GM21786 (cell line): ENCODE results near the gene PFN3.
A peak's percentile ranks its signal among the peaks of the same experiment; 100 is the strongest.

Experiments used
- ATAC-seq: cut with Tn5 transposase; IDR thresholded peaks from one replicate; pipeline ENCODE4 v1.9.1; 2021; ENCODE audit not compliant: unreplicated experiment

Gene PFN3

DNA sequence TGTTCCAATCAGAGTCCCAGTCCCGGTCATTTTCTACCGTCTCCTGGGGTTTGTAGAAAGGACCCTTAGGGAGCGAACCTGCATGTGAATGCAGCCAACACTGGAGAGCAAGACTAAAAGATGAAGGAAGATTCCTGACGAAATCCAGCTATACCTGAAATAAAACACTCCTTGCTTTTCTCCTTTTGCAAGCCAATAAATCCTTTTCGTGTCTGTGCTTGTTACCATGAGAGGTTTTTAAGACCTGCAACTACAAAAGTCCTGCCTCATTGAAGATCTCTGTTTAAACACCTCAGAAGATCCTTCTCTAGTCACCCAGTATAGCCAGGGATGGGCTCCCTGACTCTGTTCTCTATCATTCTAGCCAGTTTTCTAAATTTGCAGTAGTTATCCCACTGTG is 26.2 kb downstream of the PFN3 start:
- ATAC-seq, result no peak

DNA sequence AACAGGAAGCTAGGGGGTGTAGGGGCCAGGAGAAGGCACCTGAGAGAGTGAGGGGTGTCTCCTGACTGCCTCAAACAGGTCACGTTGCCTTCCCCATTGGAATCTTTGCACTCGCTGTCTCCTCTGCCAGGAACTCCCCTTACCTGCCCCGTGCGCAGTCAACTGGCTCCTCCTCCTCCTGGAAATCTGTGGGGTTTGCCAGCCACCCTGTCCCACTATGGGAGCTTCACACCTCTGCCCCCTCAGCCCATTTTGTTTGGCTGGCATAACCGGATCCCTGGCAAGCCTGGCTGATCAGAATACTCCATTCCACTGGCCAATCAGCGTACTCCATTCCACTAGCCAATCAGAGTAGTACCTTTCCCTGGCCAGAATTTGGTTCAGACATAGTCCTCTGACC is 26.7 kb downstream of the PFN3 start:
- ATAC-seq, result no peak

GRCh38 chr5:177372910-177373309 is 27.6 kb downstream of the PFN3 start:
- ATAC-seq, result no peak

DNA sequence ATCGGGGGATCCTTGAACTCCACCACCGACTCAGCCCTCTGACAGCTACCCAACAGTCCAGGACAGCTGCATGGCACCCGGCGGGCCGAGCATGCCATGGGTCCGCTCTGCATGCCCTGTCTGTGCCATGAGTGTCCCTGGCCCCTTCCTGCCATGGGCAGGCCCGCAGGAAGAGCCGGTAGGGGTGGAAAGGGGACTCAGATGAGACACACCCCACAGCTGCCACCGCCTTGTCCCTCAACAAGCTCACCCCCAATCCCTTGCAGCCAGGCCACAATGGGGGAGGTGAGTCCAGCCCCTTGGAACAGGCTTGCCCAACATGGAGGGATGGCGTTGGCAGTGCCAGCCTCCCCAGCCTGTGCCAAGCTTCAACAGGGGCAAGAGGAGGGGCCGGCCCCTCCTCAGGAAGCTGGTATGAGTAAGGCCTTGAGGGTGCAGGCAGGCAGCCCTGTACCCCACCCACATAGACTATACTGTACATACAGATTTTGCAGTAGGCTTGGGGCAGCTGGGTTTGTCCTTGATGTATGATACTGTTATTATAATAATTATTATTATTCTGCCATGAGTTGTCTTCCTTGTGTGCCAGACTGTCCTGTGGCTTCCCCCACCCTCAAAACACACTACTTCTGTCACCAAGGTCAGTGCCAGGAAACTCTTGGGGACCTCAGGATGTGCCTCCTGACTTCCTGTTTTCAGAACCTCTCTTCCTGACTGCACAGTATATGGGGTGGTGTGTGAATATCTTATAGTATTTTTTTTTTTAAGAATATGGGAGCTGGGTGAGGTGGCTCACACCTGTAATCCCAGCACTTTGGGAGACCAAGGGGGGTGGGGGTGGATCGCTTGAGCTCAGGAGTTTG is 28.2 kb downstream of the PFN3 start:
- ATAC-seq, result no peak

DNA sequence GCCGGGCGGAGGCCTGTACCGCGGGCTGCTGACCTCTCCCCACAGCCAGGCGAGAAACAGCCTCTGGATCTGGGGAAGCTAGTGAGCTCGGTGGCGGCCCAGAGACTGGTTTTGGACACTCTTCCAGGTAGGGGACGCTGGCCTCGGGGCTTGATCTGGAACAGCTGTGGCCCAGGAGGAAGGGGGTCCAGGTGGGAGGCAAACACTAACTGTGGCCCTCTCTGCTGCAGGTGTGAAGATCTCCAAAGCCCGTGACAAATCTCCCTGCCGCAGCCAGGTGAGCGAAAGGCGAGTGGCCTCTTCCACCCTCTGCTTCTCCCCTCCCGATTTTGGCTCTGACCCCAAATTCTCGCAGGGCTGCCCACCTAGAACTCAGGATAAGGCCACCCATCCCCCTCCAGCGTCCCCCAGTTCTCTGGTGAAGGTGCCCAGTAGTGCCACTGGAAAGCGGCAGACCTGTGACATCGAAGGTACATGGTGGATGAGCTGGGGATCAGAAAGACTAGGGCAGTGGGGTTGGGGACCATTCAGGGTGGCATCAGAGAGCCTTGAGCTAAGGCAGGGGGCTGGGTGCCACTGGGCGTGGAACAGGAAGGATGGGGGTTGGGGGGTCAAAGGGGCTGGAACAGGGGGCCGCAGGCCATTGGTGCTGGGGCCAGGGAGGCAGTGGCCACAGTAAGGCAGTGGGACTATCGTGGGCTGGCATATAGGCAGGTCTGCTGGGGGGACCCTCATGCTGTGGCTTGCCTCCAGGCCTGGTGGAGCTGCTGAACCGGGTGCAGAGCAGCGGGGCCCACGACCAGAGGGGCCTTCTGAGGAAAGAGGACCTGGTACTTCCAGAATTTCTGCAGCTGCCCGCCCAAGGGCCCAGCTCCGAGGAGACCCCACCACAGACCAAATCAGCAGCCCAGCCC is 29.1 kb downstream of the PFN3 start:
- no peak for ATAC-seq

- peak; percentile 66 for ATAC-seq
These were observed 29.9 kb downstream of the PFN3 start for GRCh38 chr5:177370488-177371119.

GRCh38 chr5:177369645-177370440 is 30.6 kb downstream of the PFN3 start:
- ATAC-seq, result no peak

DNA sequence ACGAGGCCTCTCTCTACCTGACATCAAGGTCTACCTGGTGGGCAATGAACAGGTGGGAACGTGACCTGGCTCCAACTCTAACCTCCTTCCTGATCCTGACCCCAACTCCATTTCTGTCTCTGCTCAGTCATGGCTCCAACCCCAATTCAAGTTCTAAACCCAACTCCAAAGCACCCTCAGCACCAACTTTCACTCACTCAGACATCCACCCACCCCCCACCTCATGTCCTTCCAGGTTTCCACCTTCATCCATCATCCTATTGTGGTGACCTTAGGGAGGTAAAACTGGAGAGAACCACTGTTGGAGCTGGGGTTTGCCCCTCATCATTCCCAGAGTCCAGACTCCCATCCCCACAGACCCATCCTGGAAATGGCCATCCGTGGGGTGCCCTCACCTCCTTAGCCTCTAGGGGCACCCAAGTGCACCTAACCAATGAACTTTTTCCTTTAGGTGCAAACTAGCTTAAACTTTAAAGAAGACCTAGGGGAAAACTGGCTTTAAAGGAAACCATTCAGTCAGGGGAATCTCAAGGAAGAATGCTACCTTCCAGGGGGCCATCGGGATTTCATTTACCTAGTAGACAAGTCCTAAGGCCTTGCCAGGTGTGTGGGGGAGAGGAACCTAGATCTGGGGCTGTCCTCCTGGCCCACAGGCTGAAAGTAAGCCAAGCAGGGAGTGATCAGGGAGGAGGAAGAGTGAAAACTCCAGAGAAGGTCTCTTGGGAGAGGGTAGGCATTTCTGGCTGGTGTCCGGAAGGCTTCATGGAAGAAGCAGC is 31.4 kb downstream of the PFN3 start:
- no peak for ATAC-seq

DNA sequence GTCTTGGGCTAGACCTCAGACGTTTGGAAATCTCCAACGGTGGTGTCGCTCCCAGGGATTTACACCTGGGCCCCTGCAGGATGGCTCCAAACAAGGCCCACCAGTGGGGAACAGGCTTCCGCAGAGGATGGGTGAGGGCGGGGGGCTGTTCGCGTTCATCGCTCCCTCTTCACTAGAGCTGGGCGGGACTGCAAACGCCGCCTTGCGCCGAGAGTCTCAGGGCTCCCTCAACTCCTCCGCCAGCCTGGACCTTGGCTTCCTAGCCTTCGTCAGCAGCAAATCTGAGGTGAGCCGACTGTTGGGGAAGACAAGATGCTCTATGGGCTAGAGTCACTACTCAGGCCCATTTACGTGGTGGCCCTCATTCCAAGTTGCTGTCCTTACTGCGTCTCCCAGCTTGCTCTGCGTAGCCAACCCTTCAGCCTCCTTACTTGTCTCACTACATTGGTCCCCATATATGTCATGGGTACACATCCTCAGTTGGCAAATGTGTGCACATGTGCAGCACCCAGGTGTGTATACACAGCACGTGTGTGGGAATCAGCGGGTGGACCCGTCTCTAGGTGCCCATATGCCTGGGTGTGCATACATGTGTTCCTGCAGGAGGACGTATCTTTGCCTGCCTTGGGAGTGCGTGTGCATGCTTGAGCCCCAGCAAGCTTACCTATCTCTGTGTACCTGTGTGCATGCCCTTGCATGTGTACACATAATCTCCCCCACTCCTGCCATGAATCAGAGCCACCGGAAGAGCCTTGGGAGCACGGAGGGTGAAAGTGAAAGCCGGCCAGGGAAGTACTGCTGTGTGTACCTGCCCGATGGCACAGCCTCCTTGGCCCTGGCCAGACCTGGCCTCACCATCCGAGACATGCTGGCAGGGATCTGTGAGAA is 32.2 kb downstream of the PFN3 start:
- no peak for ATAC-seq

GRCh38 chr5:177367323-177367848 is 33.1 kb downstream of the PFN3 start:
- no peak for ATAC-seq

DNA sequence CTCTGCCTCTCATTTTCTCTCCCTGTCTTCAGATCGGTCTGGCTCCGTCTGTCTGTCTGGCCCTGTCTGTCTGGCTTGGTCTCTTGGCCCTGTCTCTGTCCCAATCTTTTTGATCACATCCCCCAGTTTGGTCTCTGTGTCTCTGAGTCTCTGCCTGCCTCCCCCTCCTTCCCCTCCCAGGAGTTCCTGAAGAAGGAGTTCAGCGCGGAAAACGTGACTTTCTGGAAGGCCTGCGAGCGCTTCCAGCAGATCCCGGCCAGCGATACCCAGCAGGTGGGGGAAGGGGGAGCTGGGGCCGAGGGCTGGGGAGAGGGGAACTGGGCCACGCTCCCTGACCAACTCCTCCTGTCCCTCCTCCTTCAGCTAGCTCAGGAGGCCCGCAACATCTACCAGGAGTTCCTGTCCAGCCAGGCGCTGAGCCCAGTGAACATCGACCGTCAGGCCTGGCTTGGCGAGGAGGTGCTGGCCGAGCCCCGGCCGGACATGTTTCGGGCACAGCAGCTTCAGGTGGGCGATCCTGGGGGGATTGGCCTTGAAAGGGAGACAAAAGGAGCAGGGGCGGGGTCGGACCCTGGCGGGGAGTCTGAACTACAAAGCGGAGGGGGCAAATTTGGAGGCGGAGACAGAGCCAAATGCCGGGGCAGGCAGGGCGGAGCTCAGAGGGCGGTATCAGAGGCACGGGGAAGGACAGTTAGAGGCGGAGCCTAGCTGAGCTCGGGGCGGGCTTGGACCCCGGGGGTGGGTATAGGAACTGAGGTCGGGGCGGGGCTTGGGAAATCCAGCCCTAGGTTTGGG is 33.7 kb downstream of the PFN3 start:
- no peak for ATAC-seq

- ATAC-seq, result no peak
These were observed 34.5 kb downstream of the PFN3 start for GRCh38 chr5:177365845-177366527.

DNA sequence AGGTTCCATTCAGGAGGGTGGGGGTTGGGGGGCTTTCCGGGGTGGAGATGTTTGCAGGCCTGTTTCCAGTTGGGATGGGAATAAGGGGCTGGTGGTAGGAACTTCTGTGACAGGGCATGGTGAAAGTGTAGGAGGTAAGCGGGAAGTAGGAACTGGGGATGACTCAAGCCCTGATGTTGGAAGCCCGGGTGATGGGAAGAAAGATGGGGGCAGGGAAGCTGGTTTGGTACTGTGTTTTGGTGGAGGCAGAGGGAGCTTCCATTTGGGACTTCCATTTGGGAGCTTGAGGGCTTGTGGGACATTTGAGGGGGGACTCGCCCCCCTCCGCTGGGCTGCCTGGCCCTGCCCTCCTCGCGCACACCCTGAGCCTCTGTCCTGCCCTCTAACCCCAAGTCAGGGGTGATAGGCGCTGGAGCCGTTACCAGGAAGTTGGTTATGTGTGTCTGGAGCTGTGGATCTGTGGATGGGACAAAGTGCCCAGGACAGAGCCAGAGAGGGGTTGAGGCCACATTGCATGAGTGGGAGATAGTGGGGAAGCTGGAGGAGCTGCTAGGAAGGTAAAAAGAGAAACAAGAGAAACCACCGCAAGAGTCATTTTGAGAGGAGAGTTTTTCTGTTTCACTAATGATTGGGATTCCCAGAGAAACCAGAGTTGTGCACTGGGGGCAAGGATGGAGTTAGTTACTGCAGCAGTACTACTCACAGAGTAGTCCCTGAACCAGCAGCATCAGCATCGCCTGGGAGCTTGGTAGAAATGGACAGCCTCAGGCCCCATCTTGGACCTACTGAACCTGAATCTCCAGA is 36.1 kb downstream of the PFN3 start:
- ATAC-seq, result peak; percentile 35

GRCh38 chr5:177363565-177363964 is 36.9 kb downstream of the PFN3 start:
- ATAC-seq, result no peak

DNA sequence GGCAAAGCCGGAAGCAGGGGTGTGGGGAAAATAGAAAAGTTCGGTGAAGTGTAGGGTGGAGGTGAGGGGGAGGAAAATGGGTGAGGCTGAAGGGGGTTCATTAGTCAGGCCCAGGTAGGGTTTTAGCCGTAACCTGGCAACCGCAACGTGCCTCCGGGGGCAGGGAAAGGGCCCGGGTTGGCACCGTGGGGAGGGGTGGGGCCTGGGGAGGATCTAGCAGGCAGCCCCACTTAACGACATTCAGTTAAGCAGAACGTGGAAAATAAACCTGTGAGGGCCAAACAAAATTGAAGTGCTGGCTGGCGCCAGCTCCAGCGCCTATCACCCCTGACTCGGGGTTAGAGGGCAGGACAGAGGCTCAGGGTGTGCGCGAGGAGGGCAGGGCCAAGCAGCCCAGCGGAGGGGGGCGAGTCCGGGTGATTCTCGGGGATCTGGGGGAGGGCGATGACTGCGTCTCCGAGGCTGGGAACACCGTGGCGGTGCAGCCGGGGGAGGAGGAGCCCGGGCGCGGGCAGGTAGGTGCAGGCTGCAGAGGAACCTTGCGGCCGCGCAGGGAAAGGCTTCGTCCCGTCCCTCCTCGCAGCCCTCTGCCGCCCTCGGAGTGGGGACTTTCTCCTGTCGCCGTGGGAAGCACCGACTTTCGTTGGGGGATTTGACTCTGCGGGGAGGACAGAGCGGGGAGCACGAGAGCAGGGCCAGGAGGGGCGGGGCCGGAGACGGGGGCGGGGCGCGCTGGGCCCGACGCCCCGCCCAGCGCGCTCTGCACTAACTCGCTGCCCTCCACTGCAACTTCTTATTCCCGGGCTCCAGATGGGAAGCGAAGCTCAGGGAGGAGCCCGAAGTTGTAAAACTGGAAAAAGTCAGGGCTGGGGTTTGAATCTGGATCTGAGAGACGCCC is 37.6 kb downstream of the PFN3 start:
- ATAC-seq, result no peak

GRCh38 chr5:177362292-177362609 is 38.2 kb downstream of the PFN3 start:
- ATAC-seq, result no peak
